Stomach (tissue), 4 donors: ENCODE measurements around the gene ERBB4.

Source experiments
- CTCF ChIP-seq, 7 experiments: fragments of 450-650 bp in 4 of 7; fragments of 200-600 bp in 3 of 7; sonication (generic) in 3 of 7; IDR thresholded peaks; one replicate each; pipeline ENCODE4 v1.5.1; 2016 to 2019; ENCODE audit warnings: antibody characterized with exemption in 7 of 7, control low read depth in 2 of 7, mild to moderate bottlenecking in 1 of 7
- POLR2A ChIP-seq, 4 donors: fragments of 450-650 bp; IDR thresholded peaks; one replicate each; pipeline ENCODE4 v1.6.1; 2016; ENCODE audit warnings: antibody characterized with exemption in 4 of 4, control low read depth in 2 of 4, mild to moderate bottlenecking in 1 of 4, moderate library complexity in 1 of 4
- POLR2AphosphoS5 ChIP-seq, 3 donors: sonication (generic); formaldehyde crosslinking; IDR thresholded peaks; one replicate each; pipeline ENCODE4 v1.6.1; 2016; ENCODE audit warnings: antibody characterized with exemption in 3 of 3

GRCh38 chr2:211723398-211723797 lies 815.2 kb downstream of the ERBB4 start:
- TF ChIP-seq POLR2AphosphoS5 (IDR thresholded peaks at IDR 0.05) (no peak), CTCF (IDR thresholded peaks at IDR 0.05) (no peak), POLR2A (IDR thresholded peaks at IDR 0.05) (no peak)
